NT2/D1 (cell line): Measurements from ENCODE around the gene FYB1.

Experiments
- YY1 ChIP-seq: IDR thresholded peaks from 2 replicates; pipeline ENCODE4 v1.6.1; 2011; ENCODE audit not compliant: insufficient read length, insufficient read depth
- ZNF274 ChIP-seq: IDR thresholded peaks from 2 replicates; pipeline ENCODE4 v1.6.1; 2011; ENCODE audit warnings: mild to moderate bottlenecking, low read depth, low read length

DNA sequence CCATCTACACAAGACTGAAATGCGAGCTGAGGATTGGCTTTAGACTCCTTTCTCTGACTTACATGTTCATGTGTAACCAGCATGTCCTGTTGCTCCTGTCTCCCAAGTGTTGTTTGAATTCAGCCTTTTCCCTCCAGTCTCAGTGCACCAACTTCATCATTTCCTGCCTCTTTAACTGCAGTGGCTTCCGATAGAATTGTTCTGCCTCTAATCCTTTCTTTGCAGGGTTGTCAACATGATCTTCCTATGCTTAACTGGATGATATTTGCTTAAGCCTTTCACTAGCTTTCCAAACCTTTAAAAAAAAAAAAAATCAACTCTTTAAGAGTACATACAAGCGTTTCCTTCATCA, 6.7 kb upstream of the FYB1 start:
- no peak for TF ChIP-seq ZNF274
- TF ChIP-seq YY1, result no peak
